22Rv1 (cell line): ENCODE results near the gene ASTN2.

Experiments used
- ZFX ChIP-seq: fragments of 450-650 bp; IDR thresholded peaks from 2 replicates; pipeline ENCODE4 v1.6.1; 2017; ENCODE audit warnings: antibody characterized with exemption, borderline replicate concordance
- TF ChIP-seq, protein P1 (sequence below): fragments of 450-650 bp; IDR thresholded peaks from 2 replicates; pipeline ENCODE4 v1.5.1; 2017; ENCODE audit warnings: mild to moderate bottlenecking

DNA sequence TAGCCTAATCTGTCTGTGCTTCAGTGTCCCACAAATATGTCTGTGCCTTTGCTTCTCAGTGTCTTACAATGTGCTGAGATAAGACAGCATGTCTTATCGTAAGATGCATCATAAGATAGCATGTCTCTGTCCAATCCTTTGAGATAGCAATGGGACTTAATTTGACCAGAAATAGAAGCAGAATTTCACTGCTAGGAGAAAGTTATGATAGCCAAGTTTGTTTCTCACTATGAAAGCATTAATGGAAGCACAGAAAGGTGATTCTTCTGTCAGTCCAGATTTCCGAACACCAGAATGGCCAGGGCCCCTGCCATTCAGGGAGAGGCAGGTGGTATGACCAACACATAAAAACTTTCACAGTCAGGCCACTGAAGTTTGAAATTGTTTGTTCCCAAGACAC lies 616.3 kb downstream of the ASTN2 start:
- TF ChIP-seq, protein P1, sequence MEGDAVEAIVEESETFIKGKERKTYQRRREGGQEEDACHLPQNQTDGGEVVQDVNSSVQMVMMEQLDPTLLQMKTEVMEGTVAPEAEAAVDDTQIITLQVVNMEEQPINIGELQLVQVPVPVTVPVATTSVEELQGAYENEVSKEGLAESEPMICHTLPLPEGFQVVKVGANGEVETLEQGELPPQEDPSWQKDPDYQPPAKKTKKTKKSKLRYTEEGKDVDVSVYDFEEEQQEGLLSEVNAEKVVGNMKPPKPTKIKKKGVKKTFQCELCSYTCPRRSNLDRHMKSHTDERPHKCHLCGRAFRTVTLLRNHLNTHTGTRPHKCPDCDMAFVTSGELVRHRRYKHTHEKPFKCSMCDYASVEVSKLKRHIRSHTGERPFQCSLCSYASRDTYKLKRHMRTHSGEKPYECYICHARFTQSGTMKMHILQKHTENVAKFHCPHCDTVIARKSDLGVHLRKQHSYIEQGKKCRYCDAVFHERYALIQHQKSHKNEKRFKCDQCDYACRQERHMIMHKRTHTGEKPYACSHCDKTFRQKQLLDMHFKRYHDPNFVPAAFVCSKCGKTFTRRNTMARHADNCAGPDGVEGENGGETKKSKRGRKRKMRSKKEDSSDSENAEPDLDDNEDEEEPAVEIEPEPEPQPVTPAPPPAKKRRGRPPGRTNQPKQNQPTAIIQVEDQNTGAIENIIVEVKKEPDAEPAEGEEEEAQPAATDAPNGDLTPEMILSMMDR = no peak
- TF ChIP-seq ZFX = no peak
